GM18526 (cell line): ENCODE measurements around the gene MYO7A.

Experiments
- POLR2A ChIP-seq: IDR thresholded peaks from 3 replicates; pipeline ENCODE4 v1.6.1; 2011; ENCODE audit not compliant: insufficient read length; ENCODE audit errors: extremely low read depth

MYO7A gene

GRCh38 chr11:77154381-77155081 is 26.5 kb downstream of the MYO7A start:
- TF ChIP-seq POLR2A: no peak

GRCh38 chr11:77155082-77155475 is 27.0 kb downstream of the MYO7A start:
- TF ChIP-seq POLR2A: no peak

GRCh38 chr11:77155556-77156130 is 27.6 kb downstream of the MYO7A start:
- no peak for TF ChIP-seq POLR2A

GRCh38 chr11:77156396-77157195 is 28.6 kb downstream of the MYO7A start:
- no peak for TF ChIP-seq POLR2A

GRCh38 chr11:77158041-77158695 is 30.1 kb downstream of the MYO7A start:
- no peak for TF ChIP-seq POLR2A

- TF ChIP-seq POLR2A: no peak
Measured at GRCh38 chr11:77159219-77159936, 31.3 kb downstream of the MYO7A start.

- no peak for TF ChIP-seq POLR2A
Measured at GRCh38 chr11:77159937-77160495, 32.0 kb downstream of the MYO7A start.

- TF ChIP-seq POLR2A: no peak
Measured at GRCh38 chr11:77163271-77163670, 35.2 kb downstream of the MYO7A start.

- TF ChIP-seq POLR2A: no peak
Measured at GRCh38 chr11:77165066-77165465, 37.0 kb downstream of the MYO7A start.

- no peak for TF ChIP-seq POLR2A
Measured at GRCh38 chr11:77166021-77166420, 38.0 kb downstream of the MYO7A start.

- no peak for TF ChIP-seq POLR2A
Measured at GRCh38 chr11:77167111-77167626, 39.1 kb downstream of the MYO7A start.

GRCh38 chr11:77167791-77168190 is 39.7 kb downstream of the MYO7A start:
- no peak for TF ChIP-seq POLR2A

GRCh38 chr11:77170107-77170506 is 42.1 kb downstream of the MYO7A start:
- TF ChIP-seq POLR2A: no peak

- no peak for TF ChIP-seq POLR2A
Measured at GRCh38 chr11:77171254-77171653, 43.2 kb downstream of the MYO7A start.
